IMR-90 (cell line): ENCODE measurements around the gene PPP1R14B. TPM values are rescaled to one million over a fixed set of nuclear protein-coding genes. Genes with fewer than 3 reads are reported as not detected.

Source experiments
- ATAC-seq: fragments of 200-7000 bp; cut with Tn5 transposase; 2 replicates; pipeline ENCODE4 v1.9.1; 2020; ENCODE audit warnings: low read depth, mild to moderate bottlenecking, moderate library complexity
- BruUV-seq: library from RNA; stranded (reverse); fragments of 400-500 nt; replicated peaks from 2 replicates; lab custom pipeline; 2021; lab: Mats Ljungman, UMichigan
- CTCF ChIA-PET: fragments of 300-600 bp; formaldehyde crosslinking; extraction: SDS; loops from one replicate; lab custom pipeline; 2021; ENCODE audit warnings: antibody characterized with exemption; lab: Yijun Ruan, JAX
- POLR2A ChIA-PET: fragments of 300-600 bp; sonication (Branson Sonifier 250); formaldehyde crosslinking; loops from one replicate; lab custom pipeline; 2022; ENCODE audit warnings: antibody characterized with exemption; ENCODE audit not compliant: unreplicated experiment; lab: Charles Lee
- DNase-seq: peaks from one replicate; pipeline ENCODE4 v3.0.0; 2013
- H2AFZ ChIP-seq: replicated peaks from 2 replicates; pipeline ENCODE3; 2013; ENCODE audit warnings: low read length, mild to moderate bottlenecking; ENCODE audit not compliant: poor library complexity
- H2AK5ac ChIP-seq: 2 replicates; pipeline ENCODE4 v1.6.1; 2013; ENCODE audit warnings: low read depth, low read length, inconsistent platforms
- H2AK9ac ChIP-seq: replicated peaks from 2 replicates; pipeline ENCODE3; 2013; ENCODE audit warnings: mild to moderate bottlenecking, low read depth, low read length, moderate library complexity; ENCODE audit not compliant: poor library complexity
- H2BK120ac ChIP-seq: 2 replicates; pipeline ENCODE4 v1.6.1; 2013; ENCODE audit warnings: low read depth, low read length, inconsistent platforms
- H2BK15ac ChIP-seq: 3 replicates; pipeline ENCODE4 v1.6.1; 2013; ENCODE audit warnings: low read depth, low read length, inconsistent platforms
- H2BK20ac ChIP-seq: 2 replicates; pipeline ENCODE4 v1.6.1; 2013; ENCODE audit warnings: low read depth, mild to moderate bottlenecking, inconsistent platforms, low read length, moderate library complexity
- H2BK5ac ChIP-seq: 2 replicates; pipeline ENCODE4 v1.6.1; 2013; ENCODE audit warnings: mild to moderate bottlenecking, low read depth, low read length, inconsistent platforms; ENCODE audit not compliant: poor library complexity, severe bottlenecking
- H3K14ac ChIP-seq: replicated peaks from 2 replicates; pipeline ENCODE4 v1.6.1; 2013; ENCODE audit warnings: low read depth, low read length, inconsistent platforms
- H3K18ac ChIP-seq: 2 replicates; pipeline ENCODE4 v1.6.1; 2013; ENCODE audit warnings: low read depth, low read length, control low read depth
- H3K23ac ChIP-seq: 2 replicates; pipeline ENCODE4 v1.6.1; 2013; ENCODE audit warnings: low read depth, low read length, inconsistent platforms
- H3K27ac ChIP-seq: 2 replicates; pipeline ENCODE4 v1.5.1; 2013; ENCODE audit warnings: mild to moderate bottlenecking, control low read depth, low read length; ENCODE audit not compliant: insufficient read depth
- H3K27me3 ChIP-seq: 2 replicates; pipeline ENCODE4 v1.6.1; 2013; ENCODE audit warnings: low read length; ENCODE audit not compliant: control insufficient read depth, insufficient read depth
- H3K36me3 ChIP-seq: 2 replicates; pipeline ENCODE4 v1.6.1; 2013; ENCODE audit warnings: low read length, mixed read lengths; ENCODE audit not compliant: control insufficient read depth, insufficient read depth
- H3K4ac ChIP-seq: 2 replicates; pipeline ENCODE4 v1.6.1; 2013; ENCODE audit warnings: low read depth, low read length, inconsistent platforms
- H3K4me1 ChIP-seq: 2 replicates; pipeline ENCODE4 v1.6.1; 2013; ENCODE audit warnings: low read length, mixed read lengths; ENCODE audit not compliant: control insufficient read depth, insufficient read depth
- H3K4me2 ChIP-seq: 2 replicates; pipeline ENCODE4 v1.6.1; 2013; ENCODE audit warnings: low read depth, mild to moderate bottlenecking, control low read depth, low read length, moderate library complexity
- H3K4me3 ChIP-seq: 2 replicates; pipeline ENCODE4 v1.5.1; 2013; ENCODE audit warnings: low read depth, mild to moderate bottlenecking, control low read depth, low read length, moderate library complexity; ENCODE audit not compliant: insufficient read depth
- H3K56ac ChIP-seq: 2 replicates; pipeline ENCODE4 v1.6.1; 2013; ENCODE audit warnings: low read length, inconsistent platforms; ENCODE audit not compliant: insufficient read depth; ENCODE audit errors: extremely low read depth
- H3K79me1 ChIP-seq, 2 experiments: 2 replicates each; pipeline ENCODE4 v1.6.1; 2013; ENCODE audit warnings: low read length in 2 of 2, inconsistent platforms in 1 of 2, low read depth in 1 of 2
- H3K9ac ChIP-seq: 2 replicates; pipeline ENCODE4 v1.6.1; 2013; ENCODE audit warnings: low read depth, low read length, control low read depth
- H3K9me1 ChIP-seq: 2 replicates; pipeline ENCODE4 v1.6.1; 2013; ENCODE audit warnings: low read length, inconsistent platforms; ENCODE audit not compliant: insufficient read depth
- H3K9me3 ChIP-seq: 2 replicates; pipeline ENCODE4 v1.6.1; 2013; ENCODE audit warnings: low read length; ENCODE audit not compliant: control insufficient read depth, insufficient read depth
- H4K20me1 ChIP-seq: 2 replicates; pipeline ENCODE4 v1.6.1; 2013; ENCODE audit warnings: low read length, inconsistent platforms; ENCODE audit not compliant: insufficient read depth
- H4K5ac ChIP-seq: 2 replicates; pipeline ENCODE4 v1.6.1; 2013; ENCODE audit warnings: mild to moderate bottlenecking, low read depth, low read length, control low read depth
- H4K8ac ChIP-seq, 2 experiments: 2 replicates each; pipeline ENCODE4 v1.6.1; 2013; ENCODE audit warnings: low read depth in 2 of 2, low read length in 2 of 2, control low read depth in 1 of 2, inconsistent platforms in 1 of 2
- H4K91ac ChIP-seq: 2 replicates; pipeline ENCODE4 v1.6.1; 2013; ENCODE audit warnings: low read depth, low read length, inconsistent platforms; ENCODE audit not compliant: insufficient read depth
- BHLHE40 ChIP-seq: fragments of 150-350 bp; IDR thresholded peaks from 2 replicates; pipeline ENCODE4 v1.6.1; 2016; ENCODE audit warnings: mild to moderate bottlenecking, low read depth, low read length
- CEBPB ChIP-seq: IDR thresholded peaks from 2 replicates; pipeline ENCODE4 v1.6.1; 2012; ENCODE audit warnings: low read depth, low read length, improper control_type of control experiment
- CHD1 ChIP-seq: IDR thresholded peaks from 2 replicates; pipeline ENCODE4 v1.6.1; 2012; ENCODE audit warnings: low read depth, low read length, improper control_type of control experiment
- CTCF ChIP-seq: conservative IDR thresholded peaks from 2 replicates; pipeline ENCODE4 v1.5.1; 2012; ENCODE audit warnings: mild to moderate bottlenecking, low read depth, low read length, improper control_type of control experiment
- ELK1 ChIP-seq: fragments of 150-350 bp; IDR thresholded peaks from 2 replicates; pipeline ENCODE4 v1.6.1; 2016; ENCODE audit warnings: low read depth, mild to moderate bottlenecking, low read length, moderate library complexity, borderline replicate concordance
- FOS ChIP-seq: fragments of 150-350 bp; IDR thresholded peaks from 2 replicates; pipeline ENCODE4 v1.6.1; 2016; ENCODE audit warnings: low read depth, low read length
- MAFK ChIP-seq: IDR thresholded peaks from 2 replicates; pipeline ENCODE4 v1.6.1; 2012; ENCODE audit warnings: low read depth, low read length, improper control_type of control experiment
- MAZ ChIP-seq: IDR thresholded peaks from 2 replicates; pipeline ENCODE4 v1.6.1; 2012; ENCODE audit warnings: low read depth, mild to moderate bottlenecking, low read length, improper control_type of control experiment, moderate library complexity, borderline replicate concordance
- MXI1 ChIP-seq: IDR thresholded peaks from 2 replicates; pipeline ENCODE4 v1.6.1; 2012; ENCODE audit warnings: low read depth, mild to moderate bottlenecking, low read length, moderate library complexity, borderline replicate concordance
- NFE2L2 ChIP-seq: fragments of 150-350 bp; IDR thresholded peaks from 2 replicates; pipeline ENCODE4 v1.6.1; 2016; ENCODE audit warnings: low read depth, mild to moderate bottlenecking, low read length
- POLR2A ChIP-seq: IDR thresholded peaks from 2 replicates; pipeline ENCODE4 v1.6.1; 2012; ENCODE audit warnings: mild to moderate bottlenecking, low read depth, low read length
- RAD21 ChIP-seq: IDR thresholded peaks from 2 replicates; pipeline ENCODE4 v1.6.1; 2012; ENCODE audit warnings: low read length, improper control_type of control experiment
- RCOR1 ChIP-seq: IDR thresholded peaks from 2 replicates; pipeline ENCODE4 v1.6.1; 2012; ENCODE audit warnings: mild to moderate bottlenecking, low read length, improper control_type of control experiment; ENCODE audit not compliant: insufficient replicate concordance
- RFX5 ChIP-seq: IDR thresholded peaks from 2 replicates; pipeline ENCODE4 v1.8.0; 2012; ENCODE audit warnings: low read depth, mild to moderate bottlenecking, low read length, moderate library complexity
- SMC3 ChIP-seq: fragments of 150-350 bp; IDR thresholded peaks from 2 replicates; pipeline ENCODE4 v1.6.1; 2016; ENCODE audit warnings: low read depth, mild to moderate bottlenecking, antibody characterized with exemption, low read length, moderate library complexity
- USF2 ChIP-seq: fragments of 150-350 bp; IDR thresholded peaks from 2 replicates; pipeline ENCODE4 v1.6.1; 2017; ENCODE audit warnings: mild to moderate bottlenecking, antibody characterized with exemption, low read length, low read depth
- WGBS, 2 experiments: methylation state at CpG; one replicate each; pipeline versions ENCODE4 v1.1.5 to v1.1.7; 2013; ENCODE audit warnings: missing lambda C conversion rate in 2 of 2; ENCODE audit not compliant: insufficient read length in 1 of 2; ENCODE audit errors: extremely low coverage in 2 of 2; 5-methylcytosine and 5-hydroxymethylcytosine counted together
- dilution Hi-C: fragments of 300-500 bp; cut with HindIII; formaldehyde crosslinking; loops from one replicate; pipeline ENCODE4 v1.14.3; 2018; ENCODE audit warnings: low sequenced_read_pairs; ENCODE audit not compliant: unreplicated experiment
- in situ Hi-C: fragments of 300-500 bp; cut with MboI; formaldehyde crosslinking; loops from 3 replicates; pipeline ENCODE4 v1.14.3; 2019; ENCODE audit warnings: low sequenced_read_pairs, inconsistent platforms, mixed read lengths
- intact Hi-C: fragments of 100-400 bp; cut with micrococcal nuclease; formaldehyde crosslinking; loops from 2 replicates; pipeline ENCODE4 v1.10.0; 2022
- polyA plus RNA-seq, 3 experiments: library from polyadenylated mRNA; depleted of rRNA; stranded (reverse); fragments of >200 nt; gene quantifications; 2 replicates each; pipeline ENCODE4 v1.2.3, GENCODE V29; 2012; ENCODE audit warnings: low replicate concordance in 1 of 3
- total RNA-seq: library from RNA; depleted of rRNA; stranded (reverse); fragments of >200 nt; gene quantifications from 2 replicates; pipeline ENCODE4 v1.2.3, GENCODE V29; 2012

PPP1R14B gene
- total and polyA plus RNA-seq, 2 of the 4 experiments (the other 2 are of a cell fraction) = 176 to 257 TPM

- Histone ChIP-seq H2BK120ac (no peak overlapping the region), H2AFZ (no peak overlapping the region), H4K91ac (no peak overlapping the region), H3K4me1 (peaks cover 16% of the 10 kb centered on the region), H3K27ac (no peak overlapping the region), H3K4me2 (no peak overlapping the region), H3K9ac (no peak overlapping the region), H4K20me1 (no peaks in the 10 kb centered on the region; the same call in 1 of the 2 replicates), H2BK20ac (no peak overlapping the region), H3K18ac (no peak overlapping the region), H3K56ac (no peak overlapping the region), H3K23ac (no peak overlapping the region), H3K9me1 (0 out of 2 replicates have a peak, but pooled peaks cover 5% of the 10 kb centered on the region), H3K4me3 (no peak overlapping the region), H3K4ac (no peak overlapping the region), H2BK5ac (no peak overlapping the region), H2AK5ac (no peak overlapping the region), H3K79me1 (peaks cover 0 to 25% of the 10 kb centered on the region in 2 experiments; a peak in 2 of 4 replicates), H2BK15ac (no peak overlapping the region), H3K27me3 (no peaks in the 10 kb centered on the region), H3K36me3 (peaks cover 31% of the 10 kb centered on the region), H3K9me3 (no peaks in the 10 kb centered on the region), H4K8ac (no peak overlapping the region), H2AK9ac (no peak overlapping the region), H4K5ac (no peak overlapping the region), H3K14ac (no peak overlapping the region)
- ATAC-seq = no peak
- TF ChIP-seq MAZ (no peak), FOS (no peak), USF2 (no peak), CHD1 (no peak), RCOR1 (no peak), RFX5 (no peak), MXI1 (no peak), CEBPB (no peak), MAFK (no peak), SMC3 (no peak), RAD21 (no peak), ELK1 (no peak), BHLHE40 (no peak), POLR2A (no peak), NFE2L2 (no peak), CTCF (no peak)
- DNase-seq = no peak
- intact Hi-C loops = no loop called here
- in situ Hi-C loops = no loop called here
- 70% methylated on average over 9 of the region's 15 CpGs; no CpG with 5 or more reads in 1 of the 2 experiments for WGBS, 2 experiments
- POLR2A ChIA-PET = no interaction called here
- no TSS peak for BruUV-seq
- CTCF ChIA-PET = no interaction called here
- dilution Hi-C loops = no loop called here
These were observed 19.6 kb upstream of the PPP1R14B start for GRCh38 chr11:64266339-64266738.
